ENCODE results near the gene PTPN2.

PTPN2 gene

DNA sequence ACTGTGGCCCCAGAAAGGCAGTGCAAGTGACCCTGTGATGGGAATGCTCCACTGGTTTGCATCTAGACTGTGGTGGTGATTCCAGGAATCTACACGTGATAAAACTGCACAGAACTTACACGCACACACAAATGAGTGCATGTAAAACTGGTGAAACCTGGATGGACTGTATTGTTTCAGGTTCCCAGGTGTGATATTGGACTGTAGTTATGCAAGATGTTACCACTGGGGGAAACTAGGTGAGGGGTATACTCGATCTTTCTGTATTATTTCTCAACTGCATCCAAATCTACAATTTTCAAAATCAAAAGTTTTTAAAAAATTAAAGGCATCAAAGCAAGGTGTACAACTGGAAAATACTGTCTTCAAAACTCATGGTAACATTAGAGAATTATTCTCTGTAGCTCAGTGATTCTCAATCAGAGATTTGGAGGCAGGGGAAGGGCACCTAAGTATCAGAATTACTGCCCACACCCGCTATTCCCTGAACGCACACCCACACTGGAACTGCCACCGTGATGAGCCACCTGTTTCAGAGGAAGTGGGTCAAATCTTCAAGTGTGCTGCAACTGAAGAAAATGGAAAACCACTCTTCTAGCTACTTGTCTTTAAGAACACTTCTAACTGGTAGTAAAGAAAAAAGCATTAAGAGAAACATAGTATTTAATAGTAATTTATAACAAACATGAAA is 26.7 kb downstream of the PTPN2 start:
- DNase-seq: peak; percentile 75

GRCh38 chr18:12855916-12856315 is 28.1 kb downstream of the PTPN2 start:
- DNase-seq: no peak

GRCh38 chr18:12852566-12853315 is 31.3 kb downstream of the PTPN2 start:
- DNase-seq: no peak

DNA sequence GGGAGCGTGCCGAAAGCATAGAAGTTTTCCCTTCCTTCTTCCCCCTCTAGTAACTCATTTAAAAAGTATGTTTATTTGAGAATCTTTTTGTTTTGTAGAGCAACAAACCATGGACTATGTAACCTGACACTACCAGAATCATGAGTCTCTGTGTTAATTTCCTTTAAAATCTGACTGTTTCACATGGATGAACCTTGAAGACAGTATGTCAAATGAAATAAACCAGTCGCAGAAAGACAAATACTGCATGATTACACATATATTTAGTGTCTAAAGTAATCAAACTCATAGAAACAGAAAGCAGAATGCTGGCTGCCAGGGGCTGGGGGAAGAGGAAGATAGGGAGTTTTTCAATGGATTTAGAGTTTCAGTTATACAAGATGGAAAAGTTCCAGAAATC is 32.3 kb downstream of the PTPN2 start:
- no peak for DNase-seq

GRCh38 chr18:12849548-12849947 is 34.5 kb downstream of the PTPN2 start:
- no peak for DNase-seq

GRCh38 chr18:12848405-12848804 is 35.6 kb downstream of the PTPN2 start:
- DNase-seq: no peak

DNA sequence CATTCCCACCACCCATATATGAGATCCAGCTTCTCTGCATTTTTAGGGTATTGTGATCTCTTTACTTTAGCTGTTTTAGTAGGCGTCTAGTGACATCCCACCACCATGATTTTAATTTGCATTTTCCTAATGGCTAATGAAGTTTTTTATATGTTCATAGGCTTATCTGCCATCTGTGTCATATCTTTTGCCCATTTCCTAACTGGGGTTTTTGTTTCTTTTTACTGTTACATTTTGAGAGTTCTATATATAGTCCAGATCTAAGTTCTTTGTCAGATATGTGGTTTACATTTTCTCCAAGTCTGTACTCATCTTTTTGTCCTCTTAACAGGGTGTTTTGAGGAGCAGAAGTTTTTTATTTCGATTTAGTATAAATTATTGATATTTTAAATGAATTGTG is 39.6 kb downstream of the PTPN2 start:
- no peak for DNase-seq

- DNase-seq: peak; percentile 55
Observed at GRCh38 chr18:12843420-12844350, 40.4 kb downstream of the PTPN2 start.

DNA sequence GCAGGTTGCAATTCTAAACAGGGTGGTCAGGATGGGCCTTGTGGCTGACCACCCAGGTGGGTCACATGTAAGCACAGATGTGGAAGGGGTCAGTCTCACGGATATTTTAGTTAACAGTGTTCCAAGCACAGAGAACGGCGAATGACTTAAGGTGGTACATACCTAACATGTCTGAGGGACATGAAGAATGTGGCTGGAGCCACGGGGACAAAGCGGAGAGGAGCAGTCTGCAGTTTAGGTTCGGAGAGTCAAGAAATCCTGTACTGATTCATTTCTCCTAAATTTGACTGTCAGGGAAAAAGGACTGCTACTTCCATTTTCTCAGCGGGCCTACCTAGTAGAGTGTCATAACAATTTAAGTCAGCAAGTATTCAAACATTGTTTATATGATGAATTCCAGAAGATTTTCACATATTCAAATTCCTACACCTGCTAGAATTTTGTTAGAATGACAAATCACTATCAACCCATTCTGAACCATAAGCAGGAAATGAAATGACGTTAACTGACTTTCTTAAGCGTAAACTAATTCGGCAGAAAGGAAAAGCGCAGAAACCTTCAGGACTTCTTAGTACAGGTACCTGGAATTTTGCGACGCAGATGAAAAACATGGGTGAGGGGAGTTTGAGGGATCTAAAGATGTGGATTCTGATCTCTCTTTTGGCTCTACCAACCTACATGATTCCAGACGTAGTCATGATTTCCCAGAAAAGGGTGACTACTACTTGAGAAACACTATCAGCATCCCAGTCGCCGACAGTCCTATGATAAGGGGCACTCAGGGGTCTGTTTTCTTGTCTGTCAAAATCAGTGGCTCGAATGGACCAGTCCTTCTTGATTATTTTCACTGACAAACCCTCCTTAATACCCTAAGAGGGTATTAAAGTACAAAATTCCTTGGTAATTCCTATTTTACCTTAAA is 41.3 kb downstream of the PTPN2 start:
- no peak for DNase-seq

GRCh38 chr18:12841070-12841469 is 43.0 kb downstream of the PTPN2 start:
- no peak for DNase-seq

DNA sequence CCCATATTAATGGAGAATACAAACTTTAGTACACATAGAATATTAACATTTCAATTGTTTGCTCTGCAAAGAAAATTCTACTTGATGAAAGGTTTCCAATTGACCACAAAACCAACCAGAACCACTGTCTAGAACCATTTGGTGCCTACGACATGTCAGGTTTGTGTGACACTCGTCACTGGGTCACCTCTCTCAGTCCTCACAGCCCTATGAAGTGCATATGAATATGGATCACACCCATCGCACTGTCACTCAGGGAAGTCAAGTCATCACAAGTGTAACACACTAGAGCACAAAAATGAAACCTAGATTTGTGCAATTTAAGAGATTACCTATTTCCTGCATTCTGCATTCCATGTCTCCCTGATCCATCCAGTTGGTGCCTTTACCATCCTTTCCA is 43.7 kb downstream of the PTPN2 start:
- peak; percentile 53 for DNase-seq

DNA sequence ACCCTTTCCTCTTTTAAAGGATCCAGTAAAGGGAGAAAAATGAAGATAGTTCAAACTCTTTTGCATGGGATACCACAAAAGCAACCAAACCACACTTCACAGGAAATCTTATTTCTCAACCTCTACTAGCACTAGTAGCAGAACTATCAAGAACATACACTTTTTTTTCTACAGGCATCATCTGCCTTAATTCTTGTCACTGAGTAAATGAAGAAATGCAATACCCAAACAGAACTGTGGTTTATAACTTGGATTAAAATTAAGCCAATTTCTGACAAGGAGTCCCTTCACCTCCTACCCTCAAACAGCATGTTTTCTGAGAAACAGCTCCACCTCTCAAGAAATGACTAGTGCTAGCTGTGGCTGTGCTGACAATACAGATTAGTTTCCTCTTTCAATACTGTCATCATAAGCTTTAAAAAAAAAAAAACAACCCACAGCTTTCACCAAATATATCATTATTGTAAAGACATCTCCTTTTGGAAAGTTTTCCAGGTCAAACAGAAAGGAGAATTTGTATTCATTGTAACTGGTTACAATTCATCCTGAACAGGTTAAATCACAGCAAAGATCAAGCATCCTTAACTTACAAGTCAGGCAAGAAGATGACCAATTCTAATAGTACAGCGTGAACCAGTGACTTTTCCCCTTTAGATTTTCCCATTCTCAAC is 44.4 kb downstream of the PTPN2 start:
- peak; percentile 93 for DNase-seq

DNA sequence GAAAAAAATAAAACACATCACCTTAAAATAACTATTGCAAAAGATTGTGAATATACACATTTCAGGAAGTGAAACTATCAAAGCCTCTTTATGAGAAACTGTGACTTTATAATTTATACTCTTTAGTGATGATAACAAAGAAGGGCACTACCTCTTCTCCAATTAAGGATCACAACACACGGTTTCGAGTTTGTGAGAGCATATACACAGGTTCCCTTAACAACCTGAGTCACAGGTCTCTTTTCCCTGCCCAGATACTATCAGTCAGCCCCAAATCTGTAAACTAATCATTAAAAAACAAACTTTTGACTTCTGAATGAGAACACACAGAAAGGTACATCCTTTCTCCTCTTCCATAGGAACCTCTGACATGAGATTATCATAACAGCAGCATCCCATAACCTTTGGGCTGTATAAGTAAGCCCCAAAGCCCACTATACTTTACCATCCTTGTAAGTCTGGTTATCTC is 44.9 kb downstream of the PTPN2 start:
- DNase-seq: peak; percentile 71

DNA sequence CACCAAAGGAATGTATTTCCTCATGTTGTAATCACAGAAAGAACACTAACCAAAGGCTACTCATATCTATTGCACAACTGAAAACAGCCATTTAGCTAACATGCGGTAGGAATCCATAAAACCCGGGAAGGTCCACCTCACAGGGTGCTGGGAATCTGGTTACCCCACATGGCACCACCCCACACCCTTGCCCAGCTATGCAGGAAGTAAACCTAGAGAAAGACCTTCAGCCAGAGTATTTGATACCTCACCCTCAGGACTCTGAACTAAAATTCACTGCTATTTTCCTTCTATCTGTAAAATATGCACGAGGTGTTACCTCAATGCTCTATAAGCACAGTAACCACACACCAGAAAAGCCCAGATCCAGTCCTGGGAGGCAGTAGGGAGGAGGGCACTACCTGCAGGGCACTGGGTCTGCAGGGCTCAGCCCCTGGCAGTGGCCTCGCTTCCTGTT is 45.8 kb downstream of the PTPN2 start:
- peak; percentile 43 for DNase-seq

GRCh38 chr18:12837747-12838146 is 46.3 kb downstream of the PTPN2 start:
- no peak for DNase-seq

DNA sequence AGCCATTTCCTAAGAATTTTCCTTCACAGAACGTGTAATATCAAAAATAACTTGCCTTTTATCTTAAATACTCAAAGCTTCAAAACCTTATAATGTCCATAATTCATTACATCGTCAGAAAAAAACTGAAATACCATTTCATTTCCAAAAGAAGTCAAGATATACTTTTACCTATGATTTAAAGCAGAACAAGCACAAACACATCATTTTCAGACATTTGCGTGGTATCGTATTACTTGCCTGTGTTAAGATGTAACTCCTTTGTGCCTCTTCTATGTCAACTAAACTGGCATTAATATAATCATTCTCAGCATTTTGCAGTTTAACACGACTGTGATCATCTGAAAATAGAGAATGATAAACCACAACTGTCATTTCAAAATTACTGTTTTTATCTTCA is 47.5 kb downstream of the PTPN2 start:
- no peak for DNase-seq

GRCh38 chr18:12828116-12829051 is 55.7 kb downstream of the PTPN2 start:
- DNase-seq: peak; percentile 25

- DNase-seq: no peak
Observed at GRCh38 chr18:12827588-12827987, 56.4 kb downstream of the PTPN2 start.

- DNase-seq: no peak
Observed at GRCh38 chr18:12825230-12825629, 58.8 kb downstream of the PTPN2 start.

DNA sequence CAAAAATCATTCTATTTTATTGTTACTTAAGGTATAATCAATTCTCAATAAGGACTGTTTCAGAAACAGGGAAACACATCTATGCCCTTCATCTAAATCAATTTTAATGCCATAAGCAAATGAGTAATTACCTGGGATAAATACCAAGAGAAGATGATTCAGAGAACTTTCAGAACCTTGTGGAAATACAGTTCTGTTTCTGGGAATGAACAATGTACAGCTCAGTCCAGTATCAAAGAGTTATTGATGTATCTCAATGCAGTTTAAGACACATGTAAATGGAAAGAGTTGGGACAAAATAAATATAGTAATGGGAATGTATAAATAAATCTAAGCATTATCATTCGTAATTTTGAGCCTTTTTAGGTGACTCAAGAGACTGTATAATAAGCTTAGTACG is 60.1 kb downstream of the PTPN2 start:
- no peak for DNase-seq
